ENCODE data around the gene RNF111. TPM values are rescaled to one million over a fixed set of nuclear protein-coding genes. Genes with fewer than 3 reads are reported as not detected.
A peak's percentile ranks its signal among the peaks of the same experiment; 100 is the strongest.
"Not testable (repeated sequence)": the region's sequence is repeated elsewhere in the genome, so short reads cannot be mapped to it uniquely, and the experiment has no call there.

RNF111 gene
- polyA plus RNA-seq, 4 donors, result 33.9 to 47.6 (median 43.7) TPM

DNA sequence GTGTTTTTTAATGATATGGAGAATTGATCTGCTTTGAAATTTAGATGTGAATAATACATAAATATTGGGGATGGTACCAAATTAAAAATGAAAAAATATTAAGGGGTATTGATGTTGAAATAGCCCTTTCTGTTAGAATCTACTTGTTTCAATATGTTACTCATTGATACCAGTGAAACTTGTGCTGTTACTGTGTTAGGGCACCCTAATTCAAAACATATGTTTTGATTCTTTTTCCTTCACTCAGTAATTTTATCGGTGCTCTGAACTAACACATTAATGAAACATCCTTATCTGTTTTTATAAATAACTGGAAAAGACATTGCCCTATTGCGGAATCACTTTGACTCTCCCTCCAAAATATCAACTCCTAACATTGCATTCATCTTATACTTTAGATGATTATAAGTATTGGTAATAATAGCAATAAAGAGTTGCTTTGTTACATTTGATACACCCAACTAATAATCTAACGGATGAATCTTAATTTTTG, 65.5 kb downstream of the RNF111 start:
- no peak for DNase-seq (ENCODE audit: low read depth in 4 of 4, low spot score in 3 of 4)

GRCh38 chr15:59053482-59053881, 66.0 kb downstream of the RNF111 start:
- DNase-seq (ENCODE audit: low read depth in 4 of 4, low spot score in 3 of 4), result no peak

GRCh38 chr15:59059076-59059597, 71.7 kb downstream of the RNF111 start:
- DNase-seq (ENCODE audit: low read depth in 4 of 4, low spot score in 3 of 4), result no peak

DNA sequence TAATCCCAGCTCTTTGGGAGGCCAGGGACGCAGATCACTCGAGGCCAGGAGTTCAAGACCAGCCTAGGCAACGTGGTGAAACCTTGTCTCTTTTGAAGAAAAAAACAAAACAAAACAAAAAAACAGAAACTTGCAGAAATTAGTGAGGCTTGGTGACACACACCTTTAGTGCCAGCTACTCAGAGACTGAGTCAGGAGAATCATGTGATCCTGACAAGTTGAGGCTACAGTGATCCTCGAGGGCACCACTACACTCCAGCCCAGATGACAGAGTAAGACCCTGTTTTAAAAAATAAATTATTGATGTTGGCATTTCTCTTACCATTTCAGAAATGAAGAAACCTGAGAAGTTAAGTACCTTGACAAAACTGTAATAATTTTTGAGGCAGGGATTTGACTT, 72.9 kb downstream of the RNF111 start:
- DNase-seq (ENCODE audit: low read depth in 4 of 4, low spot score in 3 of 4), result no peak

DNA sequence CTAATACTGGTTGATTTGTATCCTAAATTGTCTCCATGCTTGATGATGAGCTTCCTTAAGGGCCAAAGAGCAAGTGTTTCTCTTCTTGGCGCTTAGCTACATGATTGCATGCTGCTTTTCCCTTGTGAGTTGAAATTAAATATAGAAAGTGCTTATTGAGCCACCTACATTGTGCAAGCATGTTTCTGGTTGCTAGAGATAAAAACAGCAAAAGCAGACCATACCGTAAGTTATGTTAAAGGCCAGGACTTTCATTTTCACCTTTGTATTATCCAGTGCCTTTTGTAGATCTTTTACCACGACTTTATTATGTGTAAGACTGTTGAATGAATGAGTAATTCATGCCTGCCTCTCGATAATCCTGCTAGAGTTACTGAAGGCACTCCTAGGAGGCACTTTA, 75.6 kb downstream of the RNF111 start:
- no peak for DNase-seq (ENCODE audit: low read depth in 4 of 4, low spot score in 3 of 4)

- DNase-seq (ENCODE audit: low read depth in 4 of 4, low spot score in 3 of 4), result no peak
These were observed 82.0 kb downstream of the RNF111 start for GRCh38 chr15:59069430-59069829.

DNA sequence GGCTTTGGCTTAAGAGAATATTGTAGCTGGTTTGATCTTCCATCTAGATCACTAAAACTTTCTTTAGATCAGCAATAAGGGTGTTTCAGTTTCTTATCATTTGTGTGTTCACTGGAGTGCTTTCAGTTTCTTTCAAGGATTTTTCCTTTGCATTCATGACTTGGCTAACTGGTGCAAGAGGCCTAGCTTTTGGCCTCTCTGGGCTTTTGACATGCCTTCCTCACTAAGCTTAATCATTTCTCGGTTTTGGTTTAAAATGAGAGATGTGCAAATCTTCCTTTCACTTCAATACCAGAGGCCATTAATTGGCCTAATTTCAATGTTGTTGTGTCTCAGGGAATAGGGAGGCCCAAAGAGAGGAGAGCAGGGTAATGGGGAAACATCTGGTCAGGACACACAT, 87.1 kb downstream of the RNF111 start:
- no peak for DNase-seq (ENCODE audit: low read depth in 4 of 4, low spot score in 3 of 4)

DNA sequence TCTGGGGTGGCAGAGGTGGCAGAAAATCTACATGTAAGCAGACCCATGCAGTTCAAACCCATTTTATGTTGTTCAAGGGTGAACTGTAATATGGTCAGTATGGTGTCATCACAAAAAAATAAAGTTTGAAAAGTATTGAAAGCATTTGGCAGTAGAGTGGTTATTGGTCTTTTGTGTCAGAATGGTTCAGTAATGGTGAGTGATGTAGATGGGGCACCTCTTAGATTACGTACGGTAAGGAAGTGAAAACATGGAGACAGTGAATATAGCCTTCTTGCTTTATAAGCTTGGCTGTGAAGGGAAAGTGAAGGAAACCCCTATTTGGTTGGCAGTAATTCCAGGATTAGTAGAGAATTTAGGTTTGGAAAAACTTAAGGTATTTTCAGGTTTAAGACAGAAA, 100.3 kb downstream of the RNF111 start:
- DNase-seq (ENCODE audit: low read depth in 4 of 4, low spot score in 3 of 4), result no peak

- no peak for DNase-seq (ENCODE audit: low read depth in 4 of 4, low spot score in 3 of 4)
These were observed 106.6 kb downstream of the RNF111 start for GRCh38 chr15:59094077-59094476.

- no peak for DNase-seq (ENCODE audit: low read depth in 4 of 4, low spot score in 3 of 4)
These were observed 109.0 kb downstream of the RNF111 start for GRCh38 chr15:59096429-59096828.

- no peak for DNase-seq (ENCODE audit: low read depth in 4 of 4, low spot score in 3 of 4)
These were observed 111.8 kb downstream of the RNF111 start for GRCh38 chr15:59099162-59099685.

GRCh38 chr15:59104602-59104911, 117.1 kb downstream of the RNF111 start:
- DNase-seq (ENCODE audit: low read depth in 4 of 4, low spot score in 3 of 4), result no peak

GRCh38 chr15:59104912-59105732, 117.7 kb downstream of the RNF111 start, which contains the start of gene CCNB2:
CCNB2 (plus strand) TSS chr15:59105146; CDS start chr15:59105269, 123 bp downstream.
- peak; percentile 78 to 89 (median 80) for DNase-seq (ENCODE audit: low read depth in 4 of 4, low spot score in 3 of 4)

DNA sequence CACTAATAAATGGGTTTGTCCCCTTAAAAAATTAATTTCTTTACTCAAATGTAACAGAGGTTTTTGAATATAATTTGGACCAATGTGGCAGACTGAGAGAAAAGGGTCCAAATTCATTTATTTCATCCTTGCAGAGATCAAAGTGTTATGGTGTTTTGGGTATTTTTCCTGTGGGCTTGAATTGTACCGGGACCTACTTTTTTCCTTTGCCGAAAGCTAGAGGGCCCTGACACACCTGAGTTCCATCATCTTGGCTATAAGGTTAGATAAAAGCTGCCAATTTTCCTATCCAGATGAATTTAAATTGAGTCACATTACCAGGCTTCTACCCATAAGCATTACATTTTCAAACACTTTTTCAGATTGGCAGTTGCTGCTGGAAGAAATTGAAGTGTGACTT, 118.4 kb downstream of the RNF111 start:
- DNase-seq (ENCODE audit: low read depth in 4 of 4, low spot score in 3 of 4), result peak in 1 of 4 donors; percentile 3

DNA sequence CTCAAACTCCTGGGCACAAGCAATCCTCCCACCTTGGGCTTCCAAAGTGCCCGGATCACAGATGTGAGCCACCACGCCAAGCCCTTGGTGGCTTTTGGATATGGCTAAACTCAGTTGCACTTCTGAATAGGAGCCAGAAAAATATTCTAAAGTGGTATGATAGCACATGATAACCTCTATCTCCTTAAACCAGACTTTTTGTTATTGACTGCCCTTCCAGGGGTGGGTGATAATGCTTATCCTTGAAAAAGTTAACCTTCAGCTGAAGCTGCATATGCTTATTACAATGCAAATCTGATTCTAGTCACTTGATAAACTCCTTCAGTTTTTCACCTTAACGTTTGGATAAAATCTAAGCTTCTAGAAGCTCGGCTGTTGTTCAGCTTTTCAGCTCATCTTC, 123.8 kb downstream of the RNF111 start:
- no peak for DNase-seq (ENCODE audit: low read depth in 4 of 4, low spot score in 3 of 4)

DNA sequence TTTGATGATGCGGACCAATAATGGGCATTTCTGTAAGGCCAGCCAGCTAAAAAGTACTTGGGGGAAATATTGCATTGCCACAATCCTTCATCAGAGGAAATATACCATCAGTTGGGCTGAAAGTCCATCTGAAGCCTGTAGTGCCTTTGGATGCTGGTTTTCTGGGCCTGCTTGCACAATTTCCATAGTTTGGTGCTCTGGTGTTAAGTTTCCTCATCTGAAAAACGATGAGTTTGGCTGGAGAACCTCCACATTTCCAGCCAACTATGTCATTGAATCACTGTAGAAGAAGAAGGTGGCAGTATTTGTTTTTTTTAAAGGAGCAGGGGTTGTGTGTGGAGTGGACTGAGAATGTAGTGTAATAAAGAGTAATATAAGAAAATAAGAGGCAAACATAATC, 127.6 kb downstream of the RNF111 start:
- no peak for DNase-seq (ENCODE audit: low read depth in 4 of 4, low spot score in 3 of 4)

DNA sequence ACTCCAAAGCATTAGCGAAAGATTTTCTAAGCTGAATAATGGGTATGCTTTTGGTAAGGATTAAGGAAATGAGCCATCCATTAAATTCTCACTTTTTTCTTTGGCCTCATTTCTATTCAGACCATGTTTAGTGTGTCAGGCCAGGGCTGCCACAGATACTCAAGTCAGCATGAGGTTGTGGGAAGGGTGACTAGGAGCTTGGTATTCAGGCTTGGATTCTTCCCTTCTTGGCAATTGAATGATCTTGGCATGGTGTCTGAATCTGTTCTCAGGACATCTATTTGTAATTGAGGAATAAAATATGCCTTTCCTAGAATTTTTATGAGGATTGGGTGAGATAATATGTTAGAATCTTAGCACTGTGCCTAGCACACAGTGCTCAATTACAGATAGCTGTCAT, 128.7 kb downstream of the RNF111 start:
- DNase-seq (ENCODE audit: low read depth in 4 of 4, low spot score in 3 of 4), result no peak

GRCh38 chr15:59116771-59117170, 129.3 kb downstream of the RNF111 start:
- no peak for DNase-seq (ENCODE audit: low read depth in 4 of 4, low spot score in 3 of 4)

GRCh38 chr15:59119625-59120024, 132.2 kb downstream of the RNF111 start:
- no peak for DNase-seq (ENCODE audit: low read depth in 4 of 4, low spot score in 3 of 4)

DNA sequence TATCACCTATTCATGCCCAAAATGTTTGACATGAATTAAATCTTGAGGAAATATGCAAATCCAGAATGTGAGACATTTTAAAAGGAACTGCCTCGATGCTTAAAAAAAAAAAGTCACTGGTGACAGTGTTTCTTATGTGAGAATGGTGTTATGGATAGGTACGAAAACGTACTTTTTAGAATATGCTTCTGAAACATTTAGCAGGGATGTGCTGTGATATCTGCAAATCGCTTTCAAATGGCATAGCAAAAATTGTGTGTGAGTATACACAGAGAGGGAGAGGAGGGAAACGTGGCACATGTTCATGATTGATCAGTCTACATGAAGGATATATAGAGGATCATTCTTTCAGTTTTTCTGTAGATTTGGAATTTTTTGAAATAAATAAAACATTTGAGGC, 133.5 kb downstream of the RNF111 start:
- DNase-seq (ENCODE audit: low read depth in 4 of 4, low spot score in 3 of 4), result no peak

- DNase-seq (ENCODE audit: low read depth in 4 of 4, low spot score in 3 of 4), result no peak
These were observed 136.8 kb downstream of the RNF111 start for GRCh38 chr15:59124261-59124660.

DNA sequence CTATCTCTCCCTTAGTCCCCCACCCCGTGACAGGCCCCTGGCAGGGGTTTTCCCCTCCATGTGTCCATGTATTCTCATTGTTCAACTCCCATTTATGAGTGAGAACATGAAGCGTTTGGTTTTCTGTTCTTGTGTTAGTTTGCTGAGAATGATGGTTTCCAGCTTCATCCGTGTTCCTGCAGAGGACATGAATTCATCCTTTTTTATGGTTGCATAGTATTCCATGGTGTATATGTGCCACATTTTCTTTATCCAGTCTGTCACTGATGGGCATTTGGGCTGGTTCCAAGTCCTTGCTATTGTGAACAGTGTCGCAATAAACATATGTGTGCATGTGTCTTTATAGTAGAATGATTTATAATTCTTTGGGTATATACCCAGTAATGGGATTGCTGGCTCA, 138.2 kb downstream of the RNF111 start:
- DNase-seq (ENCODE audit: low read depth in 4 of 4, low spot score in 3 of 4), result not testable (repeated sequence)
